ENCODE data around the gene TNNC1. TPM values are rescaled to one million over a fixed set of nuclear protein-coding genes. Genes with fewer than 3 reads are reported as not detected.
A peak's percentile ranks its signal among the peaks of the same experiment; 100 is the strongest.

Gene TNNC1
- total RNA-seq, 3 donors from 2014 or later (not counting 1 experiment from before 2014, with no cell fraction given) = 1.1 to 1.2 TPM; not detected in 1

DNA sequence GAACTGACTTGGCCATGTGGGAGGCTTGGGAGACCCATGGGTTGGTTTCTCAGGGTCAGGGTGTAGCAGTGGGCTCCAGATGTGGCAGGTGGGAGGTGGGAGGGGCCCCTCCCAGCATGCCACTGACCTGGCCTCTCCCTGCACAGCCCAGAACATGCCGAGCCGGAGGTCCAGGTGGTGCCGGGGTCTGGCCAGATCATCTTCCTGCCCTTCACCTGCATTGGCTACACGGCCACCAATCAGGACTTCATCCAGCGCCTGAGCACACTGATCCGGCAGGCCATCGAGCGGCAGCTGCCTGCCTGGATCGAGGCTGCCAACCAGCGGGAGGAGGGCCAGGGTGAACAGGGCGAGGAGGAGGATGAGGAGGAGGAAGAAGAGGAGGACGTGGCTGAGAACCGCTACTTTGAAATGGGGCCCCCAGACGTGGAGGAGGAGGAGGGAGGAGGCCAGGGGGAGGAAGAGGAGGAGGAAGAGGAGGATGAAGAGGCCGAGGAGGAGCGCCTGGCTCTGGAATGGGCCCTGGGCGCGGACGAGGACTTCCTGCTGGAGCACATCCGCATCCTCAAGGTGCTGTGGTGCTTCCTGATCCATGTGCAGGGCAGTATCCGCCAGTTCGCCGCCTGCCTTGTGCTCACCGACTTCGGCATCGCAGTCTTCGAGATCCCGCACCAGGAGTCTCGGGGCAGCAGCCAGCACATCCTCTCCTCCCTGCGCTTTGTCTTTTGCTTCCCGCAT, 33.4 kb upstream of the TNNC1 start:
- no peak overlapping the region for H3K4me3 ChIP-seq (ENCODE audit: low read length)
- no peaks in the 10 kb centered on the region for H3K36me3 Mint-ChIP-seq
- no peak overlapping the region for H3K4me3 Mint-ChIP-seq

DNA sequence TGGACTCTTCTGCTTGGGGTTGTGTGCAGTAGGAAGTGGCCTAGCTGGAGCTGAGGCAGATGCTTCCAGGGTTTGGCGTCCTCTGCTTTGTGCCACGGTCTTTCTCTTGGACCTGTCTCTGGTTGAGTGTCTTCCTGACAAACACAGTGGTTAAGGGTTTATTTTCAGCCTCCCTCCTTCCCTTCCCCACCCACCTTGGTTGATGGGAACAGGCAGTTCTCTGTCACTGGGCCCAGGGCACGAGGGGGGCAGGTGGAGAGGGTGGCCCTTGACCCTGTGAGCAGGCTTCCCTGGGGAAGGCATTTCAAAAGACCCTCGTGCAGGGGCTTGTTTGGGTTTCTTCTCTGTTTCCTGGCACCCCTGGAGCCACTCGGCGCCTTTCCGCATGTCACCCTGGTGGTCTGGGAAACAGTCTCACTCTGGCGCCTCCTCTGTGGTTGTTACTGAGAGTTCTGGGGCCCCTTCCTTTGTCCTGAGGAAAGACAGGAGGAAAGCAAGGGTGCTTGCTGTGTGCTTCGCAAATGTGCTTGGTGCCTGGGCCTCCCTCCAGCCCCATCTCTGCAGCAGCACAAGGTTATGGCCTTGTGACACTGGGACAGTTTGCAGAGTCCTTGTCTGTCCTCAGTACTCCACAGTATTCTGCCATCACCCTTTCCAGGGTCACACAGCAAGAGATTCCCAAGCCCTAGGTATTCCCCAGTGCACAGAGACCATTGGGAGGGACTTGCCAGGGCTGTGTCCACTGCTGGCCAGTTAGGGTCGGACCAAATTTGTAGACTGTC, 31.0 kb upstream of the TNNC1 start:
- intact Hi-C loops (cut with micrococcal nuclease) = no loop called here
- no peaks in the 10 kb centered on the region for H3K9me3 Mint-ChIP-seq
- peak overlapping the region in 1 of 2 donors; percentile 51 for H3K27ac Mint-ChIP-seq
- WGBS (ENCODE audit: insufficient coverage) = 80% methylated on average over 8 of the region's 10 CpGs
- H3K4me1 Mint-ChIP-seq = peaks cover 0 to 4% of the 10 kb centered on the region in 2 donors
- Histone ChIP-seq H3K4me3 (ENCODE audit: low read length) (no peak overlapping the region), H3K4me1 (ENCODE audit: control insufficient read depth, insufficient read depth, low read length) (no peaks in the 10 kb centered on the region), H3K9me3 (ENCODE audit: control insufficient read depth, insufficient read depth, low read length) (no peaks in the 10 kb centered on the region), H3K36me3 (ENCODE audit: control insufficient read depth, insufficient read depth, low read length) (peaks cover 62% of the 10 kb centered on the region), H3K27ac (ENCODE audit: low read length) (no peak overlapping the region), H3K27me3 (ENCODE audit: control insufficient read depth, insufficient read depth, low read length) (no peaks in the 10 kb centered on the region)
- no peaks in the 10 kb centered on the region for H3K36me3 Mint-ChIP-seq
- no peaks in the 10 kb centered on the region for H3K27me3 Mint-ChIP-seq (ENCODE audit: low read depth in 2 of 2)
- ATAC-seq (no peak), DNase-seq (no peak)
- TF ChIP-seq, protein P1, sequence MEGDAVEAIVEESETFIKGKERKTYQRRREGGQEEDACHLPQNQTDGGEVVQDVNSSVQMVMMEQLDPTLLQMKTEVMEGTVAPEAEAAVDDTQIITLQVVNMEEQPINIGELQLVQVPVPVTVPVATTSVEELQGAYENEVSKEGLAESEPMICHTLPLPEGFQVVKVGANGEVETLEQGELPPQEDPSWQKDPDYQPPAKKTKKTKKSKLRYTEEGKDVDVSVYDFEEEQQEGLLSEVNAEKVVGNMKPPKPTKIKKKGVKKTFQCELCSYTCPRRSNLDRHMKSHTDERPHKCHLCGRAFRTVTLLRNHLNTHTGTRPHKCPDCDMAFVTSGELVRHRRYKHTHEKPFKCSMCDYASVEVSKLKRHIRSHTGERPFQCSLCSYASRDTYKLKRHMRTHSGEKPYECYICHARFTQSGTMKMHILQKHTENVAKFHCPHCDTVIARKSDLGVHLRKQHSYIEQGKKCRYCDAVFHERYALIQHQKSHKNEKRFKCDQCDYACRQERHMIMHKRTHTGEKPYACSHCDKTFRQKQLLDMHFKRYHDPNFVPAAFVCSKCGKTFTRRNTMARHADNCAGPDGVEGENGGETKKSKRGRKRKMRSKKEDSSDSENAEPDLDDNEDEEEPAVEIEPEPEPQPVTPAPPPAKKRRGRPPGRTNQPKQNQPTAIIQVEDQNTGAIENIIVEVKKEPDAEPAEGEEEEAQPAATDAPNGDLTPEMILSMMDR (IDR thresholded peaks at IDR 0.05) = no peak
- no peak overlapping the region for H3K4me3 Mint-ChIP-seq

More for the DNA sequence above, 33.4 kb upstream of the TNNC1 start:
- 95% methylated on average over 31 of the region's 31 CpGs for WGBS (ENCODE audit: insufficient coverage)
- Histone ChIP-seq H3K4me1 (ENCODE audit: control insufficient read depth, insufficient read depth, low read length) (peaks cover 12% of the 10 kb centered on the region), H3K36me3 (ENCODE audit: control insufficient read depth, insufficient read depth, low read length) (peaks cover 63% of the 10 kb centered on the region), H3K27me3 (ENCODE audit: control insufficient read depth, insufficient read depth, low read length) (no peaks in the 10 kb centered on the region), H3K27ac (ENCODE audit: low read length) (no peak overlapping the region), H3K9me3 (ENCODE audit: control insufficient read depth, insufficient read depth, low read length) (no peaks in the 10 kb centered on the region)
- Mint-ChIP-seq H3K27me3 (ENCODE audit: low read depth in 2 of 2) (no peaks in the 10 kb centered on the region), H3K27ac (peak overlapping the region in 1 of 2 donors; percentile 38), H3K9me3 (no peaks in the 10 kb centered on the region), H3K4me1 (peaks cover 0 to 4% of the 10 kb centered on the region in 2 donors)
- TF ChIP-seq, protein P1 (IDR thresholded peaks at IDR 0.05) = no peak
- DNase-seq = no peak
- intact Hi-C loops (cut with micrococcal nuclease) = no loop called here
- ATAC-seq = no peak

DNA sequence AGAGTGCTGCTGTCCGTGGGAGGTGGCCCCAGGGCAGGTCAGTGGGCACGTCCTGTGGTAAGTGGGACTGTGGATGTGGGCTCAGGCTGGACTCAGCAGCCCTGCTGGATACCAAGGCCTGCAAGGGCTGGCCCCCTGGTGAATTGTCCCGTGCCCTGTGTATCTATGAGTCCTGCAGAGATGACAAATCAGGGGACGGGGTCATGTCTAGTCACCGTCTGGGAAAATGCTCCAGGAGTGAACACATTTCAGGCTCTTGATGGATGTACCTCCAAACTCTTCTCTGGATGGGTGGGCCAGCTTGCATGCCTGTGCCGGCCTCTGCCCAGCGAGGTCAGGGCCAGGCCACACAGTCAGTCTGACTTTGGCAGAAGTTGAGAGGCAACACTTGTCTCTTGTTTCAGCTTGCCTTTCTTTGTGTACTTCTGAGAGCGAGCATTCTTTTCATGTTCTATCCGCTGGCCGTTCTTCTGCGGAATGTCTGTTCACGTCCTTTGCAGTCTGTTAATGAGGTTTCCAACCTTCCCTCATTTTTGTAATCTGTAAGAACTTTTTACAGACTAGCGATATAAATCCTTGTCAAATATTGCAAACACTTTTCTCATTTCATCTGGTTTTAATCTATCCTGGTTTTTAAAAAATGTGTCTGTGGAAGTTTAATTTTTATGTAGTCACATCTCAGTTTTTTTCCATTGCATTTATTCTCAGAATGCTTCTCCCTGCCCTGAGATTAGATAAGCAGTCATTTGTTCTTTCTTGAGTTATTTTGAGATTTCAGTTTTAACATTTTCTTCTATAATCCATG, 29.9 kb upstream of the TNNC1 start:
- TF ChIP-seq, protein P1 (IDR thresholded peaks at IDR 0.05) = no peak
- H3K4me1 ChIP-seq (ENCODE audit: control insufficient read depth, insufficient read depth, low read length) = no peaks in the 10 kb centered on the region
- H3K27me3 ChIP-seq (ENCODE audit: control insufficient read depth, insufficient read depth, low read length) = no peaks in the 10 kb centered on the region
- H3K4me1 Mint-ChIP-seq = peaks cover 0 to 4% of the 10 kb centered on the region in 2 donors
- no peaks in the 10 kb centered on the region for H3K27me3 Mint-ChIP-seq (ENCODE audit: low read depth in 2 of 2)
- H3K36me3 ChIP-seq (ENCODE audit: control insufficient read depth, insufficient read depth, low read length) = peaks cover 64% of the 10 kb centered on the region
- DNase-seq (no peak), ATAC-seq (peak in 1 of 3 donors; percentile 5)
- H3K9me3 Mint-ChIP-seq = no peaks in the 10 kb centered on the region
- intact Hi-C loops (cut with micrococcal nuclease) = no loop called here
- no peak overlapping the region for H3K4me3 Mint-ChIP-seq
- H3K9me3 ChIP-seq (ENCODE audit: control insufficient read depth, insufficient read depth, low read length) = no peaks in the 10 kb centered on the region
- H3K36me3 Mint-ChIP-seq = no peaks in the 10 kb centered on the region
- over 99% methylated on average over 12 of the region's 13 CpGs for WGBS (ENCODE audit: insufficient coverage)
- H3K4me3 ChIP-seq (ENCODE audit: low read length) = no peak overlapping the region
- H3K27ac ChIP-seq (ENCODE audit: low read length) = no peak overlapping the region
- H3K27ac Mint-ChIP-seq = peak overlapping the region in 1 of 2 donors; percentile 29

All from natural killer cell (primary cell).